K562 (cell line): ENCODE measurements around the gene PPM1N. TPM values are rescaled to one million over a fixed set of nuclear protein-coding genes. Genes with fewer than 3 reads are reported as not detected.

ENCODE experiments used
- CEBPZ ChIP-seq: fragments of 150-350 bp; IDR thresholded peaks from 2 replicates; pipeline ENCODE4 v1.6.1; 2014; ENCODE audit warnings: low read depth, mild to moderate bottlenecking, low read length, borderline replicate concordance
- ESRRB ChIP-seq: fragments of 250-450 bp; sonication (Bioruptor Pico); IDR thresholded peaks from 2 replicates; pipeline ENCODE4 v1.5.0; 2020; ENCODE audit warnings: mild to moderate bottlenecking, moderate library complexity, borderline replicate concordance
- FOXJ3 ChIP-seq: sonication (generic); formaldehyde crosslinking; IDR thresholded peaks from 2 replicates; pipeline ENCODE4 v1.4.0; 2020; ENCODE audit warnings: mild to moderate bottlenecking, missing genetic modification reagents
- FOXP1 ChIP-seq: sonication (generic); formaldehyde crosslinking; IDR thresholded peaks from 2 replicates; pipeline ENCODE4 v1.8.0; 2022; ENCODE audit warnings: mild to moderate bottlenecking, missing genetic modification reagents
- NFE2 ChIP-seq: IDR thresholded peaks from 2 replicates; pipeline ENCODE4 v1.6.1; 2014; ENCODE audit warnings: antibody characterized with exemption, low read depth
- RBM34 ChIP-seq: fragments of 200-400 bp; formaldehyde crosslinking; IDR thresholded peaks from 2 replicates; pipeline ENCODE4 v1.6.1; 2018; ENCODE audit warnings: low read length, borderline replicate concordance; ENCODE audit not compliant: insufficient read depth
- TRIM25 ChIP-seq: fragments of 450-650 bp; IDR thresholded peaks from 2 replicates; pipeline ENCODE4 v1.7.0; 2016; ENCODE audit warnings: borderline replicate concordance
- USF1 ChIP-seq: sonication (generic); formaldehyde crosslinking; IDR thresholded peaks from 2 replicates; pipeline ENCODE4 v1.9.0; 2022; ENCODE audit warnings: mild to moderate bottlenecking, missing genetic modification reagents
- ZBTB43 ChIP-seq: sonication (generic); formaldehyde crosslinking; IDR thresholded peaks from 2 replicates; pipeline ENCODE4 v1.8.0; 2023; ENCODE audit warnings: mild to moderate bottlenecking, missing genetic modification reagents
- ZNF512 ChIP-seq: IDR thresholded peaks from 2 replicates; pipeline ENCODE4 v1.6.1; 2016; ENCODE audit warnings: missing genetic modification characterization, missing compliant biosample characterization
- ZNF584 ChIP-seq: fragments of 200-800 bp; sonication (Bioruptor generic); IDR thresholded peaks from 2 replicates; pipeline ENCODE4 v1.6.1; 2016; ENCODE audit warnings: low read depth, mild to moderate bottlenecking, missing genetic modification characterization, missing compliant biosample characterization
- ZNF695 ChIP-seq: fragments of 450-650 bp; formaldehyde crosslinking; IDR thresholded peaks from 2 replicates; pipeline ENCODE4 v1.4.0; 2020; ENCODE audit warnings: mild to moderate bottlenecking, moderate library complexity
- polyA plus RNA-seq, 8 experiments: library from polyadenylated mRNA; depleted of rRNA in 4 of 8; stranded (reverse) in 5 of 8; unstranded in 3 of 8; fragments of >200 nt; fragmentation: Nextera tagmentation in 2 of 8; fragmentation: Illumina TruSeq in 1 of 8; extraction: Ambion mirVana in 2 of 8; extraction: Trizol in 1 of 8; gene quantifications; 2 replicates each; pipeline versions ENCODE4 v1.2.1 to v1.2.3, GENCODE V29; 2011 to 2014; ENCODE audit warnings: inconsistent platforms in 1 of 8, missing spikeins in 1 of 8
- total RNA-seq, 7 experiments: library from RNA; depleted of rRNA in 6 of 7; stranded (reverse); fragments of >200 nt in 6 of 7; fragmentation: Illumina TruSeq in 2 of 7; extraction: Trizol in 2 of 7; gene quantifications; 2 replicates each; pipeline versions ENCODE4 v1.2.1 to v1.2.3, GENCODE V29; 2011 to 2021; ENCODE audit warnings: low replicate concordance in 1 of 7

Gene PPM1N
- total and polyA plus RNA-seq, 9 of the 15 experiments (the other 6 are each of a cell fraction or from before 2014, with no cell fraction given): 4.5 to 15.6 (median 8.7) TPM

- TF ChIP-seq ZBTB43 (CRISPR knock-in tag) (no peak), FOXJ3 (CRISPR knock-in tag) (no peak), ESRRB (CRISPR knock-in tag) (no peak), ZNF695 (CRISPR knock-in tag) (no peak), CEBPZ (no peak), TRIM25 (no peak), ZNF512 (tag) (no peak), NFE2 (no peak), USF1 (peak; percentile 39; the same call in 1 of the 2 replicates), ZNF584 (no peak), FOXP1 (CRISPR knock-in tag) (peak; percentile 68), RBM34 (no peak)
Measured at GRCh38 chr19:45492627-45493470, 5.4 kb upstream of the PPM1N start (continued).
